Suppressor macrophage treated with lipopolysaccharide for 4 hours (primary cell): ENCODE measurements around the gene CLCN7.
"Not testable (repeated sequence)": the region's sequence is repeated elsewhere in the genome, so short reads cannot be mapped to it uniquely, and the experiment has no call there.

Source experiments
- DNase-seq: peaks from one replicate; pipeline ENCODE4 v3.0.0-alpha.2; 2020

Gene CLCN7

GRCh38 chr16:1486551-1487390, 11.9 kb upstream of the CLCN7 start:
- no peak for DNase-seq

GRCh38 chr16:1485847-1486496, 11.1 kb upstream of the CLCN7 start:
- no peak for DNase-seq

GRCh38 chr16:1481906-1482835, 7.3 kb upstream of the CLCN7 start:
- DNase-seq, result peak; percentile 27

- DNase-seq, result not testable (repeated sequence)
Observed at GRCh38 chr16:1478937-1479336, 4.1 kb upstream of the CLCN7 start.

GRCh38 chr16:1477033-1477432, 2.2 kb upstream of the CLCN7 start:
- DNase-seq, result no peak

GRCh38 chr16:1475552-1476114, 805 bp upstream of the CLCN7 start:
- DNase-seq, result no peak

GRCh38 chr16:1474082-1474795, 589 bp downstream of the CLCN7 start:
- DNase-seq, result peak; percentile 9

GRCh38 chr16:1472974-1473373, 1.9 kb downstream of the CLCN7 start:
- DNase-seq, result no peak

GRCh38 chr16:1471569-1472194, 3.1 kb downstream of the CLCN7 start:
- DNase-seq, result peak; percentile 24

- DNase-seq, result peak; percentile 97
Observed at GRCh38 chr16:1470481-1471251, 4.2 kb downstream of the CLCN7 start.

GRCh38 chr16:1469693-1470201, 5.1 kb downstream of the CLCN7 start:
- peak; percentile 87 for DNase-seq

- DNase-seq, result not testable (repeated sequence)
Observed at GRCh38 chr16:1469141-1469540, 5.7 kb downstream of the CLCN7 start.

GRCh38 chr16:1468426-1468810, 6.4 kb downstream of the CLCN7 start:
- peak; percentile 37 for DNase-seq

- no peak for DNase-seq
Observed at GRCh38 chr16:1466968-1467521, 7.8 kb downstream of the CLCN7 start.

- DNase-seq, result no peak
Observed at GRCh38 chr16:1466054-1466453, 8.8 kb downstream of the CLCN7 start.

- no peak for DNase-seq
Observed at GRCh38 chr16:1465567-1465915, 9.3 kb downstream of the CLCN7 start.

- DNase-seq, result no peak
Observed at GRCh38 chr16:1464894-1465566, 9.8 kb downstream of the CLCN7 start.

- DNase-seq, result no peak
Observed at GRCh38 chr16:1464196-1464893, 10.5 kb downstream of the CLCN7 start.

GRCh38 chr16:1461146-1461545, 13.7 kb downstream of the CLCN7 start:
- DNase-seq, result no peak
